ENCODE measurements around the gene SEPTIN5. TPM values are rescaled to one million over a fixed set of nuclear protein-coding genes. Genes with fewer than 3 reads are reported as not detected.
A peak's percentile ranks its signal among the peaks of the same experiment; 100 is the strongest.

SEPTIN5 gene
- total RNA-seq, 1 donor from 2014 or later = 103 TPM

DNA sequence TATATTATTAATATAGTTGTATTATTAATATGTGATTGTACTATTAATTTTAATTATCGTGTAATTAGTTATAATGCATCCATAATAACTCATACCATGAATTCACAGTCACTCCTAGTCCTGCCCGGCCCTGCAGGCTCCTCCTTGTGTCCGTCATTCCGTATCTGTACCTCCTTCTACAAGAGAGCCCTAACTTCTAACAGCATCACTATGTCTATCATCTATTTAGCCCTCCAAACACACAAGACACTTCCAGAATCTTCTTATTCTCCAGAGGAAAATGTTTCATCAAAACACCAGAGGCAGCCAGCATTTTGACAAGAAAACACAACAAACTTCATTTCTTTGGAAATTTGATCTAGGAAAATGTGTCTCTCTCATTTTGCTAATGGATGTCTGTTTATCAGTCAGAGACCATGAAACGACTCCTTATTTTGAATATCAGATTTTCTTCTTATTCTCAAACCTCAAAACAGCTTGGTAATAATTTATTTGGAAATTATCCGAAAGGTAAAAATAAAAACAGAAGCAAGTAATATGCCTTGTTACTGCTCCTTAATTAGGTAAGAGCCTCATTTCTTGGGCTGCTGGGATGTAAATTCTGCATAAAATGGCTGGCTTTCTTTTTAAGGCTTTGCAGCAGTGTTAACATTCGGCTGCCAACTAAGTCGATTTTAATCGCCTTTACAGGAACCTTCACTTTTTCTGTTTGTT is 23.1 kb upstream of the SEPTIN5 start:
- Mint-ChIP-seq H3K27ac (ENCODE audit: unreplicated experiment) (peak overlapping the region; percentile 71), H3K4me1 (ENCODE audit: unreplicated experiment) (peaks cover 17% of the 10 kb centered on the region), H3K36me3 (ENCODE audit: unreplicated experiment) (no peaks in the 10 kb centered on the region), H3K27me3 (ENCODE audit: unreplicated experiment) (peaks cover 6% of the 10 kb centered on the region), H3K9me3 (ENCODE audit: unreplicated experiment) (no peaks in the 10 kb centered on the region), H3K4me3 (ENCODE audit: unreplicated experiment) (no peak overlapping the region)
- no peak for DNase-seq (ENCODE audit: extremely low spot score, unreplicated experiment)
- TF ChIP-seq, protein P1, sequence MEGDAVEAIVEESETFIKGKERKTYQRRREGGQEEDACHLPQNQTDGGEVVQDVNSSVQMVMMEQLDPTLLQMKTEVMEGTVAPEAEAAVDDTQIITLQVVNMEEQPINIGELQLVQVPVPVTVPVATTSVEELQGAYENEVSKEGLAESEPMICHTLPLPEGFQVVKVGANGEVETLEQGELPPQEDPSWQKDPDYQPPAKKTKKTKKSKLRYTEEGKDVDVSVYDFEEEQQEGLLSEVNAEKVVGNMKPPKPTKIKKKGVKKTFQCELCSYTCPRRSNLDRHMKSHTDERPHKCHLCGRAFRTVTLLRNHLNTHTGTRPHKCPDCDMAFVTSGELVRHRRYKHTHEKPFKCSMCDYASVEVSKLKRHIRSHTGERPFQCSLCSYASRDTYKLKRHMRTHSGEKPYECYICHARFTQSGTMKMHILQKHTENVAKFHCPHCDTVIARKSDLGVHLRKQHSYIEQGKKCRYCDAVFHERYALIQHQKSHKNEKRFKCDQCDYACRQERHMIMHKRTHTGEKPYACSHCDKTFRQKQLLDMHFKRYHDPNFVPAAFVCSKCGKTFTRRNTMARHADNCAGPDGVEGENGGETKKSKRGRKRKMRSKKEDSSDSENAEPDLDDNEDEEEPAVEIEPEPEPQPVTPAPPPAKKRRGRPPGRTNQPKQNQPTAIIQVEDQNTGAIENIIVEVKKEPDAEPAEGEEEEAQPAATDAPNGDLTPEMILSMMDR (IDR thresholded peaks at IDR 0.05) = no peak

DNA sequence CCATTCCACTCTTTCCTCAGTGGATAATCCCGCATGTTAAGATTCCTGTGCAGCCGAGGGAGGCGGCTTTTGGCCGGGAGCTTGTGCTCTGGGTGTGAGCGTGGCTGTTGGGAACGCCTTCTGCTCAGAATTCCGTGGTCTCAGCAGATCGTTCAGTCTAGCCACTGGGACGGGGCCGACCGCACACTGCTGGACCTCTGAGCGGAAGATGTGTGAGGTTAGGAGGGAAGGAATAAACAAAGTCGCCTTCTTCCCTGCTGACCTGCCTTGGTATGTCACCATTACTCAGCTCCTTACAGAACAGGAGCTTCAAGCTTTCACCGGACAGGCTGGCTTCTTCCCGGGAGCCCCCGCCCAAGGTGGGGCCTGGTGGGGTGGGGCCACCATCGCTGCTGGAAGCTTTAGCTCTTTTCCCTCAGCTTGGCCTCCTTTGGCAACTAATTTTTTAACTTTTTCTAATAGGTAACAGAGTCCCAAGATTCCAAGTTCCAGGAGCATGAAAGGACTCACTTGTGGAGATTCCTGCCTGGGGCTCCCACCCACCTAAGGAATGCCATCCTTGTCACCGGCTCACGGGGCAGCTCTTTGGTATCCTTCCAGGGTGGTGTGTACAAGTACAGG is 22.5 kb upstream of the SEPTIN5 start:
- H3K27ac Mint-ChIP-seq (ENCODE audit: unreplicated experiment) = peak overlapping the region; percentile 71
- TF ChIP-seq, protein P1 (IDR thresholded peaks at IDR 0.05) = no peak
- H3K4me3 Mint-ChIP-seq (ENCODE audit: unreplicated experiment) = peak overlapping the region; percentile 26
- H3K4me1 Mint-ChIP-seq (ENCODE audit: unreplicated experiment) = peaks cover 17% of the 10 kb centered on the region
- no peaks in the 10 kb centered on the region for H3K9me3 Mint-ChIP-seq (ENCODE audit: unreplicated experiment)
- DNase-seq (ENCODE audit: extremely low spot score, unreplicated experiment) = no peak
- peaks cover 3% of the 10 kb centered on the region for H3K27me3 Mint-ChIP-seq (ENCODE audit: unreplicated experiment)
- no peaks in the 10 kb centered on the region for H3K36me3 Mint-ChIP-seq (ENCODE audit: unreplicated experiment)

DNA sequence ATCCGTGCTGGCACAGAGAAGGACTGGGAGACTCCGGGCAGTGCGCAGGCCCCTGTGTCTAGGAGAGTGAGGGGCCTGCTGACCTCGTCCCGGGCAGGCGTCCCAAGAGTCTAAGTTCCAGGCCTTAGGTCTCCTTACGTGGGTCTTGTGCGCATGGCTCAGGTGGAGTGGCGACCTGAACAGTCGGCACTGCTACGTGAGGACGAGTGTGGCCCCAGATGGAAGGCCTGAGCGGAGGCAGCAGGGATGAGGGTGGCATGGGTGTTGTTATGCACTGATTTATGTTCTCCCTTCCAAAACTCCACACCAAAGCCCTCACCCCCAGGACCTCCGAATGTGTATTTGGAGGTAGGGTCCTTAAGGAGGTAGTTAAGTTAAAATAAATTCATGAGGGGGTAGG is 20.7 kb upstream of the SEPTIN5 start:
- H3K27ac Mint-ChIP-seq (ENCODE audit: unreplicated experiment) = no peak overlapping the region
- H3K27me3 Mint-ChIP-seq (ENCODE audit: unreplicated experiment) = peaks cover 3% of the 10 kb centered on the region

DNA sequence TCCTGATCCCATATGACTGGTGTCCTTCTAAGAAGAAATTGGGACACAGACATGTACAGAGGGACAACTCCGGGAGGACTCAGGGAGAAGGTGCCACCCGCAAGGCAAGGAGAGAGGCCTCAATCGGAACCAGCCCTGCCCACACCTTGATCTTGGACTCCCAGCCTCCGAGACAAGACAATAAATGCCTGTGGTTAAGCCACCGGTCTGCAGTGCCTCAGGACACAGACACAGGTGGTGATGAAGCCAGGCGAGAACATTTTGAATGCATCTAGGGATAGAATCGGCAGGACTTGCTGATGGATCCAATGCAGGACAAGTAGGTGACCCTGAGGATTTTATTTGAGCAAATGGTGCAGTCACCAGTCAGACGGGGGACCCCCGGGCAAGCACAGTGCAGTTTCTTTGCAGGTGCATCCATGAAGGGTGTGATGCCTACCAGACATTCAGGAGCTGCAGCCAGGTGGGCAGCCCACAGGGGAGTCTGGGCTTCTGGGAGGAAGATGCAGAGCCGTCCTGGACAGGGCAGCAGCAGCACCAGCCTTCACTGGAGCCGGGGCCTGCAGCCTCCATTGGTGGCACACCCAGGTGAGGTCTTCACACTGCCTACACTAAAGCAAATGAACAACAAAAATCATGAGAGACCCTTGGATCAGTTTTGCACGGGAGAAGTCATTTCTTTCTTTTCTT is 20.2 kb upstream of the SEPTIN5 start:
- no peak overlapping the region for H3K4me3 Mint-ChIP-seq (ENCODE audit: unreplicated experiment)

More for the DNA sequence above, 20.7 kb upstream of the SEPTIN5 start:
- H3K9me3 Mint-ChIP-seq (ENCODE audit: unreplicated experiment) = no peaks in the 10 kb centered on the region
- H3K4me3 Mint-ChIP-seq (ENCODE audit: unreplicated experiment) = no peak overlapping the region
- H3K36me3 Mint-ChIP-seq (ENCODE audit: unreplicated experiment) = no peaks in the 10 kb centered on the region
- TF ChIP-seq, protein P1 (IDR thresholded peaks at IDR 0.05) = no peak
- peaks cover 17% of the 10 kb centered on the region for H3K4me1 Mint-ChIP-seq (ENCODE audit: unreplicated experiment)
- no peak for DNase-seq (ENCODE audit: extremely low spot score, unreplicated experiment)

More for the DNA sequence above, 20.2 kb upstream of the SEPTIN5 start:
- Mint-ChIP-seq H3K36me3 (ENCODE audit: unreplicated experiment) (no peaks in the 10 kb centered on the region), H3K9me3 (ENCODE audit: unreplicated experiment) (no peaks in the 10 kb centered on the region), H3K27me3 (ENCODE audit: unreplicated experiment) (peaks cover 3% of the 10 kb centered on the region), H3K4me1 (ENCODE audit: unreplicated experiment) (peaks cover 17% of the 10 kb centered on the region), H3K27ac (ENCODE audit: unreplicated experiment) (no peak overlapping the region)
- DNase-seq (ENCODE audit: extremely low spot score, unreplicated experiment) = no peak
- TF ChIP-seq, protein P1 (IDR thresholded peaks at IDR 0.05) = no peak
